ENCODE measurements around the gene PANK2. TPM values are rescaled to one million over a fixed set of nuclear protein-coding genes. Genes with fewer than 3 reads are reported as not detected.
"Not testable (repeated sequence)": the region's sequence is repeated elsewhere in the genome, so short reads cannot be mapped to it uniquely, and the experiment has no call there.

PANK2 gene
- total RNA-seq, 1 donor from 2014 or later, result 40.3 TPM

- no peak for FAIRE-seq
- no peak for DNase-seq (ENCODE audit: low read depth)
- TF ChIP-seq CTCF (IDR thresholded peaks at IDR 0.05; ENCODE audit: insufficient read depth, low read length, severe bottlenecking), result no peak
- H3K4me3 ChIP-seq (ENCODE audit: low read depth, low read length), result no peak overlapping the region
- H3K27me3 ChIP-seq (ENCODE audit: control insufficient read depth, insufficient read depth, low read length), result no peaks in the 10 kb centered on the region
- peaks cover 2% of the 10 kb centered on the region for H3K36me3 ChIP-seq (ENCODE audit: control insufficient read depth, insufficient read depth, low read length)
Observed at GRCh38 chr20:3934624-3935023, 45.4 kb downstream of the PANK2 start.

GRCh38 chr20:3935295-3935955 is 46.2 kb downstream of the PANK2 start:
- Histone ChIP-seq H3K4me3 (ENCODE audit: low read depth, low read length) (no peak overlapping the region), H3K27me3 (ENCODE audit: control insufficient read depth, insufficient read depth, low read length) (no peaks in the 10 kb centered on the region), H3K36me3 (ENCODE audit: control insufficient read depth, insufficient read depth, low read length) (peaks cover 2% of the 10 kb centered on the region)
- FAIRE-seq, result no peak
- DNase-seq (ENCODE audit: low read depth), result no peak
- no peak for TF ChIP-seq CTCF (IDR thresholded peaks at IDR 0.05; ENCODE audit: insufficient read depth, low read length, severe bottlenecking)

- TF ChIP-seq CTCF (IDR thresholded peaks at IDR 0.05; ENCODE audit: insufficient read depth, low read length, severe bottlenecking), result no peak
- H3K27me3 ChIP-seq (ENCODE audit: control insufficient read depth, insufficient read depth, low read length), result no peaks in the 10 kb centered on the region
- no peak overlapping the region for H3K4me3 ChIP-seq (ENCODE audit: low read depth, low read length)
- DNase-seq (ENCODE audit: low read depth) (no peak), FAIRE-seq (peak; percentile 7)
- H3K36me3 ChIP-seq (ENCODE audit: control insufficient read depth, insufficient read depth, low read length), result peaks cover 2% of the 10 kb centered on the region
Observed at GRCh38 chr20:3935956-3936340, 46.8 kb downstream of the PANK2 start.

- no peak for DNase-seq (ENCODE audit: low read depth)
- Histone ChIP-seq H3K27me3 (ENCODE audit: control insufficient read depth, insufficient read depth, low read length) (no peaks in the 10 kb centered on the region), H3K36me3 (ENCODE audit: control insufficient read depth, insufficient read depth, low read length) (peaks cover 2% of the 10 kb centered on the region), H3K4me3 (ENCODE audit: low read depth, low read length) (no peak overlapping the region)
- FAIRE-seq, result no peak
- no peak for TF ChIP-seq CTCF (IDR thresholded peaks at IDR 0.05; ENCODE audit: insufficient read depth, low read length, severe bottlenecking)
Observed at GRCh38 chr20:3937618-3938017, 48.4 kb downstream of the PANK2 start.

GRCh38 chr20:3940905-3941304 is 51.7 kb downstream of the PANK2 start:
- FAIRE-seq (no peak), DNase-seq (ENCODE audit: low read depth) (no peak)
- H3K4me3 ChIP-seq (ENCODE audit: low read depth, low read length), result no peak overlapping the region
- no peaks in the 10 kb centered on the region for H3K36me3 ChIP-seq (ENCODE audit: control insufficient read depth, insufficient read depth, low read length)
- no peak for TF ChIP-seq CTCF (IDR thresholded peaks at IDR 0.05; ENCODE audit: insufficient read depth, low read length, severe bottlenecking)
- no peaks in the 10 kb centered on the region for H3K27me3 ChIP-seq (ENCODE audit: control insufficient read depth, insufficient read depth, low read length)

- DNase-seq (ENCODE audit: low read depth); H3K4me3 ChIP-seq (ENCODE audit: low read depth, low read length); H3K27me3 ChIP-seq (ENCODE audit: control insufficient read depth, insufficient read depth, low read length); H3K36me3 ChIP-seq (ENCODE audit: control insufficient read depth, insufficient read depth, low read length); FAIRE-seq: not testable (repeated sequence)
Observed at GRCh38 chr20:3946666-3947065, 57.5 kb downstream of the PANK2 start.
